ENCODE data around the gene C1orf116.

C1orf116 gene

GRCh38 chr1:207034208-207034607 lies 1.7 kb upstream of the C1orf116 start:
- DNase-seq, result no peak

GRCh38 chr1:207033302-207033701 lies 746 bp upstream of the C1orf116 start:
- no peak for DNase-seq

DNA sequence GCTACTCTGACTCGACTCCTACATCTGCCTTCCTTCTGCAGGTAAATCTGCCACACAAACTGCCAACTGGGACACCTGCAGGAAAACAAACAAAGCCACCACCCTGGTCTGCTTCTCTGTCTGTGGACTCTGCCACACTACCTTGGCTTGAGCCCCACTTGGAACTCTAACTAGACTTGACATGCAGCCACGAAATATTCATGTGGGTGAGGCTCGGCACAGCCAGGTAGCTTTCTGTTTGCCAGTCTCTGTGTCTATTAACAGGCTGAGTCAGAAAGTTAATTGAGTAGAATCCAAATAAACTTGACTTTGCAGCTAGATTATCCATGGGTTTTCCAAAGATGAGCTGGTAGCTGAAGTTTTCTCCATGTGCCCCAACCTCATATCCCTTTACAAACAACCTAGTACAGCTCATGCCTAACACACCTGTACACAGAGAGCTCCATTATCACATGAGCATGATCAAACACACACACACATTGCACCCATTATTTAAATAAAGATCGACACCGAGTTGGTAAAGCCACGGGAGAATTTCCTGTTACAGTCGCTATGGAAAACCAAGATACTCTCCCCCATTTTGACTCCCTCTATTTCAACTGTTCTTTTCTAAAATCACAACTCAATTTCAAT lies 808 bp downstream of the C1orf116 start:
- DNase-seq, result no peak

DNA sequence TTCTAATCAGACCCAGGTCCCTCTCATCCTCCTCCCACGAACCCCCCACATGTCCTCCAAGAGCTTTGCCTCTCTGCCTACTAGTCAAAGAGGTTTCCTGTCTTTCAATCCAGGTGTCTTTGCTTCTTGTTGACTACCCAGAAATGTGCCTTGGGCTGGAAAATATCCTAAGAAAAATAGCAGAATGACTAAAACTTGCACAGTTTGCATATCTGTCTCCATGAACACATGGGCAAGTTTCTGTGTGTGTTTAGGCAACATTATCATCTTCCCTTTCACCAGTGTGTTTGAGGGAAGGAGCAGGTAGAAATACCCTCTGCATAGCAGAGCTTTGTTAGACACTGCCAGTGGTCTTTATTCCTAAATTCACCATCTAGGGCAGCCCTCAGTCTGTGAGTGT lies 1.5 kb downstream of the C1orf116 start:
- DNase-seq, result no peak

DNA sequence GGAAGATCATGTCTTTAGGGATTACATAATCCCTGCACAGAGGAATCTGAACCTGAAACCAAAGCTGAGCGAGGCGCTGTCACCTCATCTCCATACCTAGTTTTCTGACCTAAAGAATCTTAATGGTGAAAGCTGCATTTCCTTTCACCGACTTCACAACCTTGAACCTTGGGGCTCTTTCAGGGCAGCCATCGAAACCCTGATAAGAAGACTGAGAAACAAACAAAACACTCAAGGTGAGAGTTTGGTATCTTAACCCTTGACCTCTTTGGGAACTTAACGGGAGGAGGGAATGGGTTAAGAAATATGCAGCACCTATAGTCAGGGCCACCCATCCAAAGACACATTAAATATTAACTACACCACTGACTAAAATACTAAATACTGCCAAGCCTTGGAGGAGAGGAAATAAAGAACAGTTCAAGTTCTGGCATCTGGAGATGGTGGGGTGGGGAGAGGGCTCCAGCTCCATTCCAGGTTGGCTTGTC lies 2.0 kb downstream of the C1orf116 start:
- no peak for DNase-seq

DNA sequence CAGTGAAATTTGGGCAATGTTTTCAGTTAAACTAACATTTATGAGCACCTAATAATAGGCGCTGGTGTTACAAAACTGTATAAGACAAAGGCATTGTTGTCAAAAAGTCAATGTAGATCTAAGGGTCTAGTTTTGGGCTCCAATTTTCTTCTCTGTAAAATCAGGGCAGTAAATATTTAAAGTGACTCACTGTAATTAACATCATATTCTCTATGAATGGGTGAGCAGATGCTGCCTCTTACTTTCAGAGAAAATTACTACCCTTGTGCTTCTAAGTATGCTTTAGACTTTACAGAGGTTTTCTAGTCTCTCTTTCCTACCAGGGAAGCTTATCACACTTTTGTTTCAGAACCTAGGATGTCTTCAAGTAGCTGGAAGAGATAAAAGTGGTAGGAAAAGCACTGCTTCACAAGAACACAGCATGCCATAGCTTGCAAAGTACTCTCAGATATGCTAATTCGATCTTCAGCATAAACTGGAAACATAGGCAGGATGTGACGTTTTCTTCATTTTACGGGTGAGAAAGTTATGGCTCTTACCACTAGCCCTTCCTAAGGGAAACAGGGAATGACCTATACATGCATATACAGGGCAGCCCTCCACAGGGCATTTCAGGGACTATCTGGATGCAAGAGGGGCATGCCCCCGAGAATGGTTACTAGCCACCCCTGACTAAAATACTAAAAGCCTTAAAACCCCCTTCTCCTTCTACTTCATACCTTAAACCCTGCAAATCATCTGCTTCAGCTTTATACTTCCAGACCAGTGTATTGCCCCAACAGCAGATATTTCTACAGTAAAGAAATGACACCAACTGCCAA lies 2.6 kb downstream of the C1orf116 start:
- DNase-seq, result no peak

DNA sequence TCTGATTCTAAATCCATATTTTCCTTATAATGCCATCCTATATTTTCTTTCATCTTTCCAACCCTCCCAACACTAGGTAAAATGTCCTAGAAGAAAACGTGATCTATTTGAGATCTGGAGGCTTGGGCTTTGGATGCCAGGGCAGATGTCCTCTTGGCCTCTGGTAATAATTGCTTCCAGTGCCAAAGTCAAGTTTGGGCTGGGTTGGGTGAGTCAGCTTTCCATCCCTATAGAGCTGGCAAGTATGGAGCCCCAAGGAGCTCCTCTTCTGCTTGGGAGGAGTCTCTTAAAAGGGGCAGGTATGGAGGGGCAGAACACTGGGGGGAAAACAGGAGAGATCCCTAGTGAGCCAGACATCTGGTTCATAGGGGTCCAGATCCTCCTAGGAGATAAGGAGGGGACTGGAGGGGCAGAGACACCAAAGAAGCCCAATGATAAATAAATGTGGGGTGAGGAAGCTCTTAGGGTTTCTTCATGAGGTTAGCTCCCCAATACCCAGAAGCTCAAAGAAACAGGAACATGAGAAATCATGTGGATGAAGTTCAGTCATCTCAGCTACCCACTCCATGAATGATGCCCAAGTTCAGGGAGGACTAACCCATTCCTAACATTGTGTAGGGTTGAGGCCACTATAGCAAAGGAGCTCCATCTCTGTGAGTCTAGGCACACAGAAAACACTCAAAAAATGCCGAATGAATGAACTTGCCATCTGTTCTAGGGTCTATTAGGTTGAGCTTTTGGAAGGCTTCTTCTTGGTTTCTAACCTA lies 3.5 kb downstream of the C1orf116 start:
- no peak for DNase-seq

DNA sequence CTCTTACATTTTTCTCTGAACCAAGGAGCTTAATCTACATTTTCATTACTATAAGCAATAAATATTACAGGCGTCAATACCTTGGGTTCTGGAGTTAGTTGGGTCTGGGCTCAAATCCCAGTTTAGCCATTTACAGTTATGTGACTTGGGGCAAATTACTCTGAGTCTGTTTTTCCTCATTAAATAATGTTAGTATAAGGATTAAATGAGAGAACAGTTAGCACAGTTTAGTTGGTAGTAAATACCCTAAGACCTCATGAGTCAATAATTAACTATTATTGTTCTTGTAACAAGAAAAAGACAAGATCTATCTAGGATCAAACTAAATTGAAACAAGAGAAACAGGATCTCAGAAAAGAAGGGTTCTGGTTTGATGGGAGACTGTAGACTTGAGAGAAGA lies 4.6 kb downstream of the C1orf116 start:
- no peak for DNase-seq

- DNase-seq, result no peak
Observed at GRCh38 chr1:207027206-207027777, 5.3 kb downstream of the C1orf116 start.

DNA sequence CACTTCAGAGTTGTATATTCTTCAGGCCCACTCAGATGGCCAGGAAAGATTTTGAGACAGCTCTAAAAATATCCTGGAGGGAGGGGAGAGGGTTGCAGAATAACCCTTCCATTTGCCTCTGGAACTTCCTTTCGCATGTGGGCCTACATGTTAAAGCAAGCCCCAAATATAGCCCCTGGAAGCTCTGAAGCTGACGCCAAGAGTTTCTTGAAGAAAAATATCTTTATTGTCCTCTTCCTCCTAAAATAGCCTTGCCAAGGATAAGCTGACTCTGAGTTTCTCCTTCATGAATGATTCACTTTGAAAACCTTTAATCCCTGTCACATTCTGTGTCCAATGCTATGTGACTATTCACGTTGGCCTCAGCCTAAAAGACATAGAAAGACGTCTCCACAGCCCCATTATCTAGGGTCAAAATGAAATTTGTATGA lies 6.4 kb downstream of the C1orf116 start:
- DNase-seq, result no peak

DNA sequence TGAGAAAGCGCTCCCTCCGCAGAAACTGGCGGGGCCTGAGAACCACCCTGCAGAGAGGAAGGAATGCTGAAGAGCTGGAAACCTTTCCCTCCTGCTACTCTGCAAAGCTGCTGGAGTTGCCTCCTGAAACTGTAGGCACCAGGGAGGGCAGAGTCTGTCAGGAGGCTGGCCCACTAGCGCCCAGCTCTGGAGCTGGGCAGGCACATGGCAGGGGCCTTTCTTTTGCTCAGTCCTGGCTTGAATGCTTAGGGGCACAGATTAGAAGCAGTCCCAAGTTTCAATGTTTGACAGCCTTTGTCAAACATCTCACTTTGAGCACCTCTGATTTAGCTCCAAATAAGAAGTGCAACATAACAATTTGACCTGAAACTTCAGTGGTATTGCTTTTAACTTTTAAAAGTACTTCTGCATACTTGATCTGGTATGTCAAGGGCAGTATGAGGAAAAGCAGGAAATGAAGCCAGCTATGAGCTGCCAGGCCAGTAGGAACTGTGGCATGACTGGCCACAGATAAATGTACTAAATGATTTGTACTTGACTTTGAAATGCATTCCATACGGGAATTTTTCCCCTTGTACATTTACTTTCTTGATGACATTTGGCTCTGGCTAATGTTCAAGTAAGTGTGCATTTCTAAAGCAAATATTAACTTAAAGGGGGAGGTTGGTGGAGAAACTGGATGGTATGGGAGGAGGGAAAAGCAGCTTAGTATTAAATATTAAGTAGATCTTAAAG lies 7.2 kb downstream of the C1orf116 start:
- peak; percentile 48 for DNase-seq

GRCh38 chr1:207024202-207025145 lies 8.1 kb downstream of the C1orf116 start:
- DNase-seq, result peak; percentile 72

DNA sequence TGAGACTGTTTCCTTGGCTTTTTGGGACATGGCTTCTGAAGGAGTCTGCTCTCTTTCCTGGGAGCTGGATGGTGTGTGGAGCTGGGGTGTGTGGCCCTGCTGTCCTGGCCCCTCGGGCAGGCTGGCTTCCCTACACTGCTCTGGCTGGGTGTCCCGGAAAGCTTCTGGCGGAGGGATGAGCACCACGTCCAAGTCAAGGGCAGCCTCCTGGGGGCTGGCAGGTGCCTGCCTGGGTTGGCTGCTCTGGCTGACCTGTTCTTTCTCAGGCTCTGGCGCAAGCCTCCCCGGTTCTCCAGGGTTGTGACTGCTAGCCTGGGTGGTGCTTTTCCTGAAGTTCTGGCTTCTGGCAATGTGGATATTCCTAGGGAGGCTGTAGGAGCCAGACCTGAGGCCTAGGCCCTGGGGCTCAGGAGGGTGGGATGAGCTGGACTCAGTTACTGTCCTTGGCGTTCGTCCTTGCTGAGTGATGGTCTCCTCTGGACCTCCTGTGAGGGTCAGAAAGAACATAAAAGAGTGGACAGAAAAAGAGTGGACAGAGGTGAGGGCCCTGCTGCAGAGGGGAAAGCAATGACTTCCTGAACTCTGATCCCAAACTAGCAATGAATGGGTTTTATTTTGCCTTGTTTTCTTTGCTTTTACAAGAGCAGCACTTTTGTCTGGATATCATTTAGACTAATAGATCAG lies 9.4 kb downstream of the C1orf116 start:
- DNase-seq, result no peak

- DNase-seq, result no peak
Observed at GRCh38 chr1:207021876-207022596, 10.5 kb downstream of the C1orf116 start.

DNA sequence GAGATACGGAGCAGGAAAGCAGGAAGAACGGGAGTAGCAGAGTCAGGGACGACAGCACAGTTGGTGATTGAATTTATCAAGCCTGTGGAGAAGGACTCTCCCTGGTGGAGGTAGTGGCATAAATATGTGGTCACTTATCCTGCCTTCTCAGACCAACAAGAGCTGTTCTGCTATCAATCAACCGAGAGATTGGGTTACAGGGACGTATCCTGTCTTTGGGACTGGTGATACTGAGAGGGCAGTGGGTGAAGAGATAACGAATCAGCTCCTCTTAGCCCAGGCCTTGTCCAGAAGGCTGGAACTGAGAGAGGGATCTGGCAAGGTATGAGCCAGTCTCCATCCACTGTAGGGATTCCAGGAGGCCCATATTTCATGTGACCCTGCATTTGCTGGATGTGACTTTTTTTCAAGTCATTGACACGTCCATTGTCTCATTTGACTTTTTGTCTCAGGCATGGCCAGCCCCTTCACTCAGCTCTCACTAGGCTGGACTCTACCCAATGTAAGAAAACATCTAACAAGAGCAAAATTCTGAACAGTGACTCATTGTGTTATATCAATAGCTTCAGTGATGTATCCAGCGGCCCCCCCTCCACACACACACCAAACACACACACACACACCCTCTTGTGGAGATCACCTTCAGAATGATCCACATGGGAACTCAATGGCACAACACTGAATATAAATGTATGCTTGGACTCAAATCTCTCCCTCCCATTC lies 11.3 kb downstream of the C1orf116 start:
- DNase-seq, result no peak

- peak; percentile 16 for DNase-seq
Observed at GRCh38 chr1:207020709-207021107, 11.8 kb downstream of the C1orf116 start.

- no peak for DNase-seq
Observed at GRCh38 chr1:207020065-207020708, 12.4 kb downstream of the C1orf116 start.

DNA sequence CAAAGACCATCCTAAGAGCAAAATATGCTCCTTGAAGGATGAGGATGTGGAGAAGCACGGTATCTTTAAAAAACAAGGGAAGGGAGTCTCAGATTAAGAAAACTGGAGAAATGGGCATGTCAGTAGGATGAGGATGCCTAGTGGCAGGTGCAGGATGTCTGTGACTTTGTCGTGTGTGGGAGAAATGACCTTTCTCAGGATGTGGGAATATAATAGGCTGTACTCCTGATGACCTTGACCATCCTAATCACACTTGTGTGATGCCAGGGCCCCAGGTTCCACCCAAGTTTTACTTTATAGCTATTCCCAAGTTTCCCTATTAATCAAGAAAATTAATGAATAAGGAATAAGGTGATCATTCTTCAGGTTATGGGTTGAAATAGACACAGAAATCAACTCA lies 12.9 kb downstream of the C1orf116 start:
- DNase-seq, result no peak

DNA sequence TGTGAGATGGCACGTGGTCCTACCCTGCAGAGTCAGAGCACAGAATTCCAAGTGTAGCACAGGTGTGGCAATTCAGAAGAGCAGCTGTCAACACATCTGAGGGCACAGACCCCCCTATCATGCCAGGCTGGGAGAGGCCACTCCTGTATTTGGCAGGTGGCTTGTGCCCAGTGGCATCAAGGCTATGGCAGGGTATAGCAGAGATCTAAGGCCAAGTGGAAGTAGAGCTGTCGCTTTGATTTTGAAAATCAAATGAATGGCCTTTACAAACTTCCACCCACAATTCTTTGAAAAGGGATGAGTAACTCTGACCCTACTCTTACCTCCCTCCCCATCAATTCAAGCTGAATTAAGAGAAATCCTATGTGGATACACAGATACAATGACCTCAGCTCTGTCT lies 13.4 kb downstream of the C1orf116 start:
- DNase-seq, result no peak

Data from MV-4-11 (cell line).